ENCODE data around the gene BTNL3. TPM values are rescaled to one million over a fixed set of nuclear protein-coding genes. Genes with fewer than 3 reads are reported as not detected.

BTNL3 gene
- total and polyA plus RNA-seq, 9 of the 15 experiments (the other 6 are each of a cell fraction or from before 2014, with no cell fraction given): 0.03 to 0.44 (median 0.04) TPM; not detected in 4

GRCh38 chr5:181027452-181028031 lies 38.9 kb downstream of the BTNL3 start:
- Histone ChIP-seq H3K4me3 (peak overlapping the region; percentile 48), H3K27ac (ENCODE audit: extremely low read depth, low read depth, low read length) (peak overlapping the region; percentile 84), H3K4me2 (ENCODE audit: insufficient read depth, low read length) (peak overlapping the region; percentile 89), H3K4me1 (replicated peaks in 1 of 2; ENCODE audit: control insufficient read depth in 2 of 2, insufficient read depth in 2 of 2, low read length in 2 of 2) (peaks cover 8 to 9% of the 10 kb centered on the region in 2 experiments; a peak in 4 of 5 replicates), H3K9me1 (ENCODE audit: control insufficient read depth, insufficient read depth, low read length) (no peaks in the 10 kb centered on the region), H3K9ac (ENCODE audit: insufficient read depth in 1 of 2, low read depth in 2 of 2, low read length in 2 of 2) (peak overlapping the region; percentile 78 to 87), H3K79me2 (ENCODE audit: control insufficient read depth, insufficient read depth, low read length) (peaks cover 22% of the 10 kb centered on the region), H3K36me3 (ENCODE audit: control insufficient read depth, insufficient read depth, low read length) (no peaks in the 10 kb centered on the region), H3K9me3 (replicated peaks; ENCODE audit: control insufficient read depth, insufficient read depth, low read depth, low read length) (0 out of 2 replicates have a peak, but pooled peaks cover 4% of the 10 kb centered on the region), H2AFZ (ENCODE audit: low read depth, low read length) (peak overlapping the region; percentile 92), H3K27me3 (ENCODE audit: control insufficient read depth in 2 of 2, insufficient read depth in 2 of 2, low read length in 2 of 2) (no peaks in the 10 kb centered on the region), H4K20me1 (replicated peaks; ENCODE audit: control insufficient read depth, insufficient read depth, low read length) (no peaks in the 10 kb centered on the region)
- CTCF ChIA-PET (ENCODE audit: low intra/inter-chr PET ratio): no interaction called here
- FAIRE-seq: no peak
- POLR2A ChIA-PET: interaction anchor here (0.6 to 1.7 kb wide), 8 partner anchors 10 to 179 kb away, joined by 3 to 10 read pairs (median 4); partner anchors contain the start of gene BTNL9
- WGBS (ENCODE audit: insufficient coverage, low coverage, missing lambda C conversion rate): 1% methylated on average over 11 of the region's 11 CpGs
- TSS peak; percentile 86 for BruUV-seq (replicated peaks)
- in situ Hi-C loops (cut with MboI): no loop called here
- peak in 1 of 4 experiments; percentile 55 for DNase-seq (ENCODE audit: extremely low read depth in 1 of 4, low spot score in 3 of 4)
- intact Hi-C loops (cut with micrococcal nuclease): loop anchor here (2.0 to 10.0 kb wide), 3 partner anchors 25 to 223 kb away; partner anchors contain the start of gene MGAT1
- ATAC-seq: peak; percentile 87
- TF ChIP-seq CEBPG (CRISPR knock-in tag; IDR thresholded peaks at IDR 0.05) (no peak), CEBPG (tag; conservative IDR thresholded peaks at IDR 0.05 in 1 of 2, IDR thresholded peaks at IDR 0.05 in 1 of 2) (no peak), ZNF77 (CRISPR knock-in tag; IDR thresholded peaks at IDR 0.05) (no peak), FOXJ2 (tag; IDR thresholded peaks at IDR 0.05) (0 out of 2 replicates have a peak, but pooled peaks have one; percentile 6), ZNF212 (CRISPR knock-in tag; IDR thresholded peaks at IDR 0.05) (no peak), ZNF41 (CRISPR knock-in tag; conservative IDR thresholded peaks at IDR 0.05) (no peak), GATAD2B (IDR thresholded peaks at IDR 0.05; ENCODE audit: borderline replicate concordance) (no peak), ZNF766 (CRISPR knock-in tag; conservative IDR thresholded peaks at IDR 0.05) (no peak), JUNB (CRISPR knock-in tag; conservative IDR thresholded peaks at IDR 0.05) (no peak), NFE2L1 (tag; IDR thresholded peaks at IDR 0.05; ENCODE audit: borderline replicate concordance, low read depth) (no peak), KDM2B (CRISPR knock-in tag; IDR thresholded peaks at IDR 0.05) (no peak), ZBTB12 (CRISPR knock-in tag; IDR thresholded peaks at IDR 0.05) (no peak), CEBPZ (IDR thresholded peaks at IDR 0.05; ENCODE audit: borderline replicate concordance, low read depth, low read length) (no peak)
- TF ChIP-seq, protein P1, sequence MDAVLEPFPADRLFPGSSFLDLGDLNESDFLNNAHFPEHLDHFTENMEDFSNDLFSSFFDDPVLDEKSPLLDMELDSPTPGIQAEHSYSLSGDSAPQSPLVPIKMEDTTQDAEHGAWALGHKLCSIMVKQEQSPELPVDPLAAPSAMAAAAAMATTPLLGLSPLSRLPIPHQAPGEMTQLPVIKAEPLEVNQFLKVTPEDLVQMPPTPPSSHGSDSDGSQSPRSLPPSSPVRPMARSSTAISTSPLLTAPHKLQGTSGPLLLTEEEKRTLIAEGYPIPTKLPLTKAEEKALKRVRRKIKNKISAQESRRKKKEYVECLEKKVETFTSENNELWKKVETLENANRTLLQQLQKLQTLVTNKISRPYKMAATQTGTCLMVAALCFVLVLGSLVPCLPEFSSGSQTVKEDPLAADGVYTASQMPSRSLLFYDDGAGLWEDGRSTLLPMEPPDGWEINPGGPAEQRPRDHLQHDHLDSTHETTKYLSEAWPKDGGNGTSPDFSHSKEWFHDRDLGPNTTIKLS (IDR thresholded peaks at IDR 0.05; ENCODE audit: borderline replicate concordance, low read depth): no peak
